GM23338 (cell line): ENCODE measurements around the gene AKR1C2. TPM values are rescaled to one million over a fixed set of nuclear protein-coding genes. Genes with fewer than 3 reads are reported as not detected.
"Not testable (repeated sequence)": the region's sequence is repeated elsewhere in the genome, so short reads cannot be mapped to it uniquely, and the experiment has no call there.

Experiments
- ATAC-seq: fragments of 200-7000 bp; cut with Tn5 transposase; 3 replicates; pipeline ENCODE4 v1.9.1; 2020
- DNase-seq: peaks from one replicate; pipeline ENCODE4 v3.0.0-alpha.2; 2015; ENCODE audit warnings: low spot score
- H2AFZ ChIP-seq: fragments of 200-600 bp; sonication (generic); 2 replicates; pipeline ENCODE4 v1.8.0; 2016; ENCODE audit warnings: antibody characterized with exemption, mild to moderate bottlenecking, moderate library complexity
- H3F3A ChIP-seq: fragments of 200-600 bp; sonication (generic); replicated peaks from 2 replicates; pipeline ENCODE4 v1.8.0; 2017; ENCODE audit warnings: antibody characterized with exemption, mixed run types, low read depth
- H3K27ac ChIP-seq: fragments of 200-600 bp; sonication (generic); 2 replicates; pipeline ENCODE4 v1.6.1; 2016; ENCODE audit warnings: low read depth
- H3K27me3 ChIP-seq: fragments of 200-600 bp; sonication (generic); 2 replicates; pipeline ENCODE4 v1.8.0; 2016; ENCODE audit warnings: mild to moderate bottlenecking, mixed run types, moderate library complexity; ENCODE audit not compliant: insufficient read depth
- H3K36me3 ChIP-seq: fragments of 200-600 bp; sonication (generic); 2 replicates; pipeline ENCODE4 v1.8.0; 2016; ENCODE audit warnings: mild to moderate bottlenecking; ENCODE audit not compliant: insufficient read depth
- H3K4me1 ChIP-seq: fragments of 200-600 bp; sonication (generic); 2 replicates; pipeline ENCODE4 v1.8.0; 2016; ENCODE audit warnings: mild to moderate bottlenecking, moderate library complexity; ENCODE audit not compliant: insufficient read depth
- H3K4me2 ChIP-seq: fragments of 200-600 bp; sonication (generic); 2 replicates; pipeline ENCODE4 v1.7.1; 2017; ENCODE audit warnings: mixed run types
- H3K4me3 ChIP-seq: fragments of 200-600 bp; sonication (generic); 2 replicates; pipeline ENCODE4 v1.6.1; 2016; ENCODE audit warnings: mixed run types
- H3K79me2 ChIP-seq: fragments of 200-600 bp; sonication (generic); replicated peaks from 2 replicates; pipeline ENCODE4 v1.8.0; 2017; ENCODE audit warnings: mild to moderate bottlenecking; ENCODE audit not compliant: insufficient read depth
- H3K9me2 ChIP-seq: fragments of 200-600 bp; sonication (generic); 2 replicates; pipeline ENCODE4 v1.8.0; 2017; ENCODE audit not compliant: insufficient read depth
- H4K20me1 ChIP-seq: fragments of 200-600 bp; sonication (generic); replicated peaks from 2 replicates; pipeline ENCODE4 v1.8.0; 2017; ENCODE audit warnings: mild to moderate bottlenecking; ENCODE audit not compliant: insufficient read depth
- H3K27ac Mint-ChIP-seq: 2 replicates; pipeline ENCODE4 v1.8.0; 2020; ENCODE audit warnings: inconsistent platforms, mild to moderate bottlenecking, moderate library complexity, mixed read lengths
- H3K27me3 Mint-ChIP-seq: 3 replicates; pipeline ENCODE4 v1.8.0; 2022; ENCODE audit warnings: low read depth, mild to moderate bottlenecking, moderate library complexity, mixed read lengths, inconsistent platforms; ENCODE audit not compliant: insufficient read depth, poor library complexity
- H3K36me3 Mint-ChIP-seq: 3 replicates; pipeline ENCODE4 v1.8.0; 2021; ENCODE audit warnings: low read depth, mild to moderate bottlenecking, inconsistent platforms, moderate library complexity, mixed read lengths
- H3K4me1 Mint-ChIP-seq: 3 replicates; pipeline ENCODE4 v1.8.0; 2020; ENCODE audit warnings: mild to moderate bottlenecking, inconsistent platforms, mixed read lengths
- H3K4me3 Mint-ChIP-seq: 3 replicates; pipeline ENCODE4 v1.8.0; 2021; ENCODE audit warnings: moderate library complexity, mild to moderate bottlenecking, inconsistent platforms, mixed read lengths
- H3K9me3 Mint-ChIP-seq: 3 replicates; pipeline ENCODE4 v1.8.0; 2020; ENCODE audit warnings: moderate library complexity, mild to moderate bottlenecking, inconsistent platforms, mixed read lengths
- CREB1 ChIP-seq: fragments of 250-450 bp; sonication (Bioruptor Pico); IDR thresholded peaks from 2 replicates; pipeline ENCODE4 v1.5.0; 2020; ENCODE audit warnings: low read depth, mild to moderate bottlenecking, moderate library complexity
- CTCF ChIP-seq, 2 experiments: fragments of 200-600 bp in 1 of 2; sonication (generic) in 1 of 2; conservative IDR thresholded peaks; 2 replicates each; pipeline versions ENCODE4 v1.5.1 to v1.6.1; 2016 to 2017; ENCODE audit warnings: antibody characterized with exemption in 2 of 2, low read depth in 2 of 2, mild to moderate bottlenecking in 2 of 2, moderate library complexity in 1 of 2
- ETS1 ChIP-seq: IDR thresholded peaks from 2 replicates; pipeline ENCODE4 v1.6.1; 2016; ENCODE audit warnings: antibody characterized with exemption
- JUNB ChIP-seq: IDR thresholded peaks from one replicate; pipeline ENCODE4 v1.6.1; 2016; ENCODE audit warnings: antibody characterized with exemption; ENCODE audit not compliant: unreplicated experiment
- NANOG ChIP-seq: IDR thresholded peaks from 2 replicates; pipeline ENCODE4 v1.6.1; 2016; ENCODE audit warnings: antibody characterized with exemption, borderline replicate concordance
- ZNF114 ChIP-seq: fragments of 250-450 bp; sonication (Bioruptor Pico); IDR thresholded peaks from 2 replicates; pipeline ENCODE4 v1.5.0; 2020; ENCODE audit warnings: mild to moderate bottlenecking, moderate library complexity
- polyA plus RNA-seq: library from polyadenylated mRNA; unstranded; fragments of >200 nt; fragmentation: Nextera tagmentation; extraction: Ambion mirVana; gene quantifications from 2 replicates; pipeline ENCODE4 v1.2.1, GENCODE V29; 2016
- total RNA-seq: library from RNA; depleted of rRNA; stranded (reverse); fragments of >200 nt; shearing (Covaris generic); gene quantifications from 2 replicates; pipeline ENCODE4 v1.2.3, GENCODE V29; 2014

The AKR1C2 gene
- total and polyA plus RNA-seq, 2 experiments from 2014 or later = 0.35 to 0.86 TPM

DNA sequence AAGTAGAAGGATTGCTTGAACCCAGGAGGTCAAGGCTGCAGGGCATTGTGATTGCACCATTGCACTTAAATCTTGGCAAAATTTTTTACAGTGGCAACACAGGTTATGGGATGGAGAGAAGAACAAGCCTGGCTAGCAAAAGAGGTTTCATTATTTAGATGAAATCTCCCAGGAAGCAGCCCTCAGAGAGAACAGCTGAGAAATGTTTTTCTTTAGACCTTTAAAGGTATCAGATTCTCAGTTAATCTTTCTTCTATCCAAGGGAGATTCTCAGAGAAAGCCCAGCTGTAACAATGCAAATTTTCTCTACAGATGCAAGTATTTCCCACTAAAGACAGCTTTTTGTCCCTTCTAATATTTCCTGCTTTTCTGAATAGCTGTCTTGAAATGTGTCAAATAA lies 60.2 kb downstream of the AKR1C2 start:
- Mint-ChIP-seq H3K27ac (0 out of 2 replicates have a peak overlapping the region, but pooled peaks have one; percentile 0), H3K4me1 (peaks cover 51% of the 10 kb centered on the region)
- Histone ChIP-seq H3K4me2 (0 out of 2 replicates have a peak overlapping the region, but pooled peaks have one; percentile 66), H3K4me1 (peaks cover 43% of the 10 kb centered on the region), H3K9me2 (peaks cover 18% of the 10 kb centered on the region), H3K27ac (peak overlapping the region; percentile 55; the same call in 1 of the 2 replicates), H3K4me3 (0 out of 2 replicates have a peak overlapping the region, but pooled peaks have one; percentile 6)
- H3K9me3 Mint-ChIP-seq, H3F3A ChIP-seq, H3K4me3 Mint-ChIP-seq, H4K20me1 ChIP-seq, H3K27me3 Mint-ChIP-seq, H3K27me3 ChIP-seq, H3K79me2 ChIP-seq, DNase-seq, H3K36me3 Mint-ChIP-seq, H3K36me3 ChIP-seq, H2AFZ ChIP-seq, ATAC-seq: not testable (repeated sequence)

DNA sequence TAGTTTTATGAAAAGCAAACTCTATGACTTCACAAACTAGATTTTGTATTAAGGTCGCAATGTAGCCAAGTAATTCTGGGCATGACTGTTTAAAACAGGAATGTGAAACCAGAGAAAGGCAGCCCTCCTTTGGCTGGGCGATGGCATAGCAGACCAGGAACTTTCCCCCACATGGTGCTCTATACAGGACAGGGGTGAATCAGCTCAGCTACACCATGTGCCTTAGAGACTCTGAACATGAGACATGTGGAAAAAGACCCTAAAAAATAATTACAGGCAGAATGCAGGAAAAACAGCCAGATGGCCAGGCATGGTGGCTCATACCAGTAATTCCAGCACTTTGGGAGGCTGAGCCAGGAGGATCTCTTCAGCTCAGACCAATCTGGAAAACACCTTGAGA lies 60.7 kb downstream of the AKR1C2 start:
- H3K27ac ChIP-seq = peak overlapping the region; percentile 39; the same call in 1 of the 2 replicates
- not testable (repeated sequence) for H3K36me3 Mint-ChIP-seq, H3K79me2 ChIP-seq, H3K4me3 Mint-ChIP-seq, H3K27me3 Mint-ChIP-seq, H3K4me2 ChIP-seq, H2AFZ ChIP-seq, H3K4me3 ChIP-seq, H3K9me3 Mint-ChIP-seq, H3K36me3 ChIP-seq, H3K27ac Mint-ChIP-seq, H4K20me1 ChIP-seq, H3F3A ChIP-seq, DNase-seq, H3K27me3 ChIP-seq
- peaks cover 40% of the 10 kb centered on the region for H3K4me1 ChIP-seq
- peak in 1 of 2 experiments; percentile 28; a peak in 1 of 4 replicates for TF ChIP-seq CTCF (conservative IDR thresholded peaks at IDR 0.05; ENCODE audit: low read depth in 2 of 2)
- peaks cover 46% of the 10 kb centered on the region for H3K4me1 Mint-ChIP-seq
- peaks cover 16% of the 10 kb centered on the region for H3K9me2 ChIP-seq
- ATAC-seq = peak; percentile 70

GRCh38 chr10:4941540-4942330 lies 61.9 kb downstream of the AKR1C2 start:
- no peak overlapping the region for H3K4me3 Mint-ChIP-seq
- ATAC-seq = no peak
- H3K27ac Mint-ChIP-seq = peak overlapping the region; percentile 87
- TF ChIP-seq CREB1 (CRISPR knock-in tag) (no peak), ETS1 (no peak), NANOG (no peak), ZNF114 (CRISPR knock-in tag) (no peak), JUNB (no peak)

More at GRCh38 chr10:4941540-4942330, 61.9 kb downstream of the AKR1C2 start:
- Histone ChIP-seq H3K27ac (no peak overlapping the region), H3K4me2 (no peak overlapping the region), H3K79me2 (no peaks in the 10 kb centered on the region), H4K20me1 (no peaks in the 10 kb centered on the region), H3K4me3 (no peak overlapping the region), H3F3A (0 out of 2 replicates have a peak, but pooled peaks cover 2% of the 10 kb centered on the region), H3K4me1 (peaks cover 28% of the 10 kb centered on the region), H3K9me2 (peaks cover 16% of the 10 kb centered on the region), H3K27me3 (no peaks in the 10 kb centered on the region), H2AFZ (no peak overlapping the region), H3K36me3 (no peaks in the 10 kb centered on the region)
- peaks cover 7% of the 10 kb centered on the region for H3K9me3 Mint-ChIP-seq
- H3K27me3 Mint-ChIP-seq = peaks cover 3% of the 10 kb centered on the region
- peaks cover under 1% of the 10 kb centered on the region; the same call in 2 of the 3 replicates for H3K36me3 Mint-ChIP-seq
- DNase-seq = no peak
- H3K4me1 Mint-ChIP-seq = peaks cover 35% of the 10 kb centered on the region
